HG03097 (cell line): ENCODE data around the gene DIO3.

Experiments used
- ATAC-seq: cut with Tn5 transposase; IDR thresholded peaks from one replicate; pipeline ENCODE4 v1.9.1; 2021; ENCODE audit not compliant: unreplicated experiment, low FRiP score

DIO3 gene

GRCh38 chr14:101578489-101578888, 17.2 kb downstream of the DIO3 start:
- no peak for ATAC-seq

- no peak for ATAC-seq
Observed at GRCh38 chr14:101579372-101580080, 18.2 kb downstream of the DIO3 start.

DNA sequence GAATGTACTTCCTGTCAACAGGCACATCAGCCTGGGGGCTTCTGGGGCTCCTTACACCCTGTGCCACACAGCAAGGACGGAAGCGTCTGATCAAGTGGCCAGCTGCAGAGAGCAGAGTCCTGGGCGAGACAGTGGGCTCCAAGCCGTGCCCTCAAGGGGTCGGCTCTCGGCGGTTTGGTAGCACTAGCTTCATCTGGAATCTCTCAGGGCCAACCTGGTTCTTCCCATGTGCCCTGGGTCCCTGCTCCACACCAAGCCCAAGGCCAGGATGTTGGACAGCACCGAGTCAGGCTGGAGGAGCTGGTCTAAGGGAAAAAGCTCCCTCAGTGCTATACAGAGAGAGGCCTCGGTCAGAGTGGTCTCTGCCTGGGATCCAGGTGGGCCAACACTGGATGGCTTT, 20.5 kb downstream of the DIO3 start:
- no peak for ATAC-seq

- ATAC-seq, result no peak
Observed at GRCh38 chr14:101582294-101582693, 21.0 kb downstream of the DIO3 start.

DNA sequence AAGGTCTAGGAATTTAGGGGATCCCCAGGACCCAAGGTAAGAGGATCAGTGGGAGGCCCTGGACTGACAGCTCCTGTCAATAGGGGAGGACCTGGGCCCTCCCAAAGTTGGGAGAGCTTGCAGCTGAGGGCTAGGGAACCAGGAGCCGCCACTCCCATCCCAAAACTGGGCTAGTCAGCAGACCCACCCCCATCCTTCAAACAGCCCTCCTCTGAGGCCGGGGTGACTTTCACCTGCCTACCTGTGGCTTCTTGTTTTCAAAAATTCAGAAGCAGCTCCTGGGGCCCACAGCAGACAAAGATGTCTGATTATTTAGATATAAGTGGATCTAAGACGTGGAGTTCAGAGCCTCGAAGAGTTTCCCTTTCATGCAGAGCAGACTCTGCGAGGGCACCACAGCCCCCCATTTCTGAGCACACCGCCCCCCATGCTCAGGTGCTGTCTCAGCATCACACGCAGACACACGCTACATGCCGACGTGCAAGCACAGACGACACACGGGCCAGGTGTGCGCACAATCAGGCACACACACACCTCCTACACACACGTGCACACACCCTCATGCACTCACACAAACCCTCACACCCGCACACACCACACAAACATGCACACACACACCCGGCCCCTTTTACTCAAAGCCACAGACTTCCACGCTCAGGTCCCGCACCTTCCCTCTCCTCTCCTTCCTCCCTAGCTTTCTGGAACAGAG, 21.9 kb downstream of the DIO3 start:
- no peak for ATAC-seq

DNA sequence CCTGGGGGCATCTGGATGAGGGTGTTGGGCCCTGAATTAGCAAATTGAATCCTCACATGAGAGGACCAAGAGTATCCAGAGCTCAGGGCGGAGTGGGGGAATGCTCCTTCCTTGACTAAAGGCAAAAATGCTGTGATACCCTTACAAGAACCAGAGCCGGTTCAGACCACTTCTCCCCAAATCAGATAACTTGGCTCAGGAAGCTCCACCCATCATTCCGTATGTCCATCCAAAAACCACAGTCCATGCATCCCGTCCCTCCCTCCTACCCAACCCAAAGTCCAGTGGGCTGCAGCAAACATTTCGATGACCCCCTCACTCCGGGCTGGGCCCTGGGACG, 22.4 kb downstream of the DIO3 start:
- ATAC-seq, result no peak

- no peak for ATAC-seq
Observed at GRCh38 chr14:101584055-101584859, 23.0 kb downstream of the DIO3 start.

- no peak for ATAC-seq
Observed at GRCh38 chr14:101585211-101585610, 23.9 kb downstream of the DIO3 start.

DNA sequence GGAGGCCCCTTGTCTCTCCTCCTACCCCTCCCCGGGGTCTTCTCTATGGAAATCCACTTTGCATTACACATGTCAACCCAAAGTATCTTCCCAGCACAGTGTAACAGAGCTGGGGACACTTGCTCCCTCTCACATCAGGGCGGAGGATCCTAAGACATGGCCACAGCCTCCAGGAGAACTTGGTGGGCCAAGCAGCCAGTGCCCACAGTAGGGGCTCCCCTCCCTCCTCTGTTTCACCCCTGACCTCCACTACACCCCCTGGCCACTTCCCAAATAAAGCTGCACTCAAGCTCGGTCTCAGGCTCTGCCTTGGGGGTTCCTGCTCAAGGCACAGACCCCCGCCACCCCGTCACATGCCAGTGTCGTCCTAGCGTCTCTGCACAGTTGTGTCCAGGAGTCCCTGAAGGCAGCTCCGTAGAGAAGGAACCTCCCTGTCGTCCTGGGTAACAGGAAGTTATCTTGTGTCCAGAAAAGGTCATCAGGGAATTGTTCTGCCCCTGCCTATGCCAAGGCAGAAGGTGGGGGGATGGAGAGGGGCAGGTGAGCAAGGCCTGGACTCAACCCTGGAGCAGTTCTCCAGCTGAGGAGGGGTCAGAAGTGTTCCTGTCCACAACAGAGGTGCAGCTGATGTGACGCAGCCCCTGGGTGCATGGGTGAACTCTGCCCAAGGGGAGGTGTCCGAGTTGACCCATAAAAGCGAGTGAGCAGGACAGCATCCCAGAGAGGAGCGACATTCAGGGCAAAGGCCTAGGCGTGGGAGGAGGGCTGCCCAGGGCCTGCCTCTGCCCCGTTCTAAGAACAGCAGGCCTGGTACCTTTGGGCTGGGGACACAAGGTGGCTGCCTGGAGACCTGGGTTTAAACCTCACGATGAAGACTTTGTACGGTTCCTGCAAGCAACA, 25.5 kb downstream of the DIO3 start:
- ATAC-seq, result no peak

DNA sequence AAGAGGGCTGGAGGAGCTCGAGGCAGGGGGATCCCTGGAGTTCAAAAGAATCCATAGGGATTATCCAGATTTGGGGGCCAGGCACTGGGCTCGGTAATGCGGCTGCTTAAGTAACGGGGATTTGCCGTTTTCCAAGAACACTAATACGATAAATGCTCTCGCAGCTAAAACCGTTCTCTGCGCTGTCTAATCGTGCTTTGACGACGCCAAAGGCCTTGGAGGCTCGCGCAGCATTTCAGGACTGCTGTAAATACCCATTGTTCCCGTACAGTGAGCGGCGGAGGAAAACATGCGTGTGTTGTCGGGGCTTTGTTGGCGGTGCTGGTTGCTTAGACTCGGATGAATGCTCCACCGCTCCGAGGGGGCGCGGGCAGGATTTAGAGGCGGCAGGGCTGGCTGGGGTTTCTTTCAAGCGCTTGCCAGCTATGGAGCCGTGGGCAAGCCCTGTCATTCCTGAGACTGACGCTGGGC, 26.2 kb downstream of the DIO3 start:
- ATAC-seq, result no peak

- ATAC-seq, result no peak
Observed at GRCh38 chr14:101588286-101588975, 27.1 kb downstream of the DIO3 start.

DNA sequence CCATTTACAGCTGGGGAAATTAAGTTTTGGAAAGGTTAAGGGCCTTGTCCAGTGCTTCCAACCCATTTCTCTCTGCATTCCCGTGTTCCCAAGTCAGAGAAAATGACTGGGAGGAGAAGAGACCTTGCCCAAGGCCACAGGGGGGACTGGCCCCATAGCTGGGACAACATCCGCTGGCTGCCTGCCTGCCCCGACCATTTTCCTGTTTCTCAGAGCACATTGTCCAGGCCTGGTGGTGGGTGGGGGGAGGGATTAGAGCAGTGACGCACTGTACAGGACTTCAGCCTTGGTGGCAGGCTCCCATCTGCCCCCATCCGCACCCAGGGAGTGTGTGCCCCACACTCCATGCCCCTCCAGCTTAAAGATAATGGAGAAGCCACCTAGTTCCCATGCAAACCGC, 27.7 kb downstream of the DIO3 start:
- no peak for ATAC-seq

- ATAC-seq, result no peak
Observed at GRCh38 chr14:101589486-101590015, 28.3 kb downstream of the DIO3 start.

DNA sequence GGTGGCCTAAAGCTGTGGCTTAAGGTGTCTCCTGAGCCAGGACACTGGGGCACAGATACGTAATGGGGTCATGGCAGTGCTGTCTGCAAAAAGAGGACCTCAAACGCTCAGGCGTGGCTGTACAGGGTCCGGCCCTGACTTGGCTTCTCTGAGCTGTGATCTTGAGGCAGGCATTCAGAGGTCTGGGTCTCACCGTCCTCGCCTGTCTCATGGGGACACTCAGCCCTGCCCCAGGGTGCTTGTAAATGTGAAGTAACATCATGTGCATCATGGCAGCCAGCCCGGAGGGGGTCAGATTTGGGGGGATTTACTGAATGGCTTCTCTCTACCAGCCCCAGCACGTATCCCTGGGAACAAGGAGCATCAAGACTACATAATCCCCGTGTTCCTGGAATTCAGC, 28.8 kb downstream of the DIO3 start:
- ATAC-seq, result no peak

DNA sequence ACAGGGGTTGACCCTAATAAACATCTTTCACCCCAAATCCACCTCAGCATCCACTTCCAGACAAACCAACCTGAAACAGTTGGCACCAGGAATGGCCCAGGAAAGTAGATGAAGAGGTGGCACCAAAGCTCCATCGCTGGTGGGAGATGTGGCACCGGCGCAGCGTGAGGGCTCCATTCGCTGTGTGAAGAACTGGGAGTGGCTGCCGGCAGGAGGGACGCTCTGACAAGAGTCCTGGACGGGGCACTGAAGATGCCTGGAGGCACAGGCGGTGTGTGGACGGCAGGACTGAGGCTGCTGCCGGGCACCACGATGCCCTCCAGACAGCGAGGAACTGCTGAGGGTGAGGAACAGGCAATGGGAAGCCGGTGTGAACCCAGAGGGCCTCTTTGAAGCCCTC, 29.3 kb downstream of the DIO3 start:
- no peak for ATAC-seq

DNA sequence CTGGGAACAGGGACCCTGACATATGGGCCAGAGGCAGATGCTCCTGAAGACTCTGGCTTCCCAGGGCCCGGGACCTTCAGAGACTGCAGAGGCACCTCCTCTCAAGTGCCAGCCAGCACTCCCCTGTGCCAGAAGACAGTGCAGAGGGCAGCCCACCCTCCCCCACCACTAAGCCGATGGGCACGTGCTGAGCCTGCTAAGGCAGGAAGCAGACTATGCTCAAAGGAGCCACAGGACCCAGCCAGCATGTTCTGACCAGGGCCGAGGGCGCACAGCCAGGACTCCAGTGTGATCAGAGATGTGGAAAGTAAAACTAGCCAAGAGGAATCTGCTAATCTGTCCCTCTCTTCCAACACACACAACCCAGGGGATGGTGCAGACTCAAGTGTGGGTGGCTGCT, 29.8 kb downstream of the DIO3 start:
- ATAC-seq, result no peak

- no peak for ATAC-seq
Observed at GRCh38 chr14:101591582-101591981, 30.3 kb downstream of the DIO3 start.

DNA sequence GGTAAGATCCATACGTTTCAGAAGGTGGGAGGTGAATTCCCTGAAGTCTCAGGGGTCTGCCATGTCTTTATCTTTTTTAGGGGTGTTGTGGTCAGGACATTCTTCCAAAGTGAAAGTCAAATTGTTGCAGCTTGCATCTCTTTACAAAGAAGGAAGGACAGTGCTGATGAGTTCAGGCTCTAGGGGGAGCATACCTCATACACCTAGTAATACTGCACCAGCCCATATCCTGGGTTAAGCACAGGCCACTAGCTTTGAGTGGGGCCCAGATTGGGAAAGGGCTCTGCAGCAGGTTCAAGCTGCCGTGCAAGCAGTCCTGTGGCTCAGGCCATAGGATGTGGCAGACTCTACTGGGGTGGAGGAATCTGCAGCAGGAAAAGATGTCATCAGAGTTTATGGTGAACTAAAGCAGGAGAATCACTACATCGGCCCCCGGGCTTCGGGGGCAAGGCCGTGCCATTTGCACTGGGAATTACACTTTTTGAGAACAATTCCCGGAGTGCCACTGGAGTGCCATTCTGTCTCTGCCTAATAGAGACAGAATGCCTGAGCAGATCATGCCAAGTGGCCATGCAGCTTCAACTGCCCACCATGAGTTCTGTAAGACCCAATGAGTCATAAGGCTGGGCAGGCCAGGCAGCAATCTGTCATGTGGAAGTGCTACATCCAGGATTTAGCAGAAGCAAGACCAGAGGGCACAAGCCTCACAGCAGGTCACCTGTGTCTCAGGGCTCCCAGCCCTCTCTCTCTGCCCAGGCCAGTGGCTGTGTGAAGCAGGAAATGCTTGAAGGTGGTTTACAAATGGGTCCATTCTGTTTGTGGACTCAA, 32.3 kb downstream of the DIO3 start:
- ATAC-seq, result no peak
